NCI-H2196 (cell line): ENCODE measurements around the gene FMN1.

Experiments used
- DNase-seq: peaks from one replicate; lab custom pipeline; 2025; ENCODE audit not compliant: unreplicated experiment; lab: John Stamatoyannopoulos, UW

Gene FMN1

GRCh38 chr15:32946210-32946609 lies 248.3 kb downstream of the FMN1 start:
- DNase-seq = no peak

- DNase-seq = no peak
These were observed 250.1 kb downstream of the FMN1 start for GRCh38 chr15:32944431-32944830.

GRCh38 chr15:32943711-32944110 lies 250.8 kb downstream of the FMN1 start:
- DNase-seq = no peak

GRCh38 chr15:32942401-32942841 lies 252.1 kb downstream of the FMN1 start:
- DNase-seq = no peak

- no peak for DNase-seq
These were observed 252.7 kb downstream of the FMN1 start for GRCh38 chr15:32941823-32942222.

GRCh38 chr15:32936976-32937375 lies 257.5 kb downstream of the FMN1 start:
- DNase-seq = no peak

GRCh38 chr15:32936283-32936918 lies 258.1 kb downstream of the FMN1 start:
- DNase-seq = no peak

GRCh38 chr15:32935139-32935538 lies 259.4 kb downstream of the FMN1 start:
- no peak for DNase-seq

GRCh38 chr15:32933236-32933635 lies 261.3 kb downstream of the FMN1 start:
- DNase-seq = no peak

- DNase-seq = no peak
These were observed 265.6 kb downstream of the FMN1 start for GRCh38 chr15:32928876-32929275.

GRCh38 chr15:32927124-32927523 lies 267.4 kb downstream of the FMN1 start:
- DNase-seq = no peak

GRCh38 chr15:32923176-32923575 lies 271.3 kb downstream of the FMN1 start:
- no peak for DNase-seq

GRCh38 chr15:32922541-32922940 lies 272.0 kb downstream of the FMN1 start:
- no peak for DNase-seq

- DNase-seq = no peak
These were observed 274.6 kb downstream of the FMN1 start for GRCh38 chr15:32919749-32920414.

GRCh38 chr15:32918547-32918946 lies 276.0 kb downstream of the FMN1 start:
- DNase-seq = no peak

GRCh38 chr15:32910839-32911238 lies 283.7 kb downstream of the FMN1 start:
- DNase-seq = no peak

GRCh38 chr15:32909431-32909830 lies 285.1 kb downstream of the FMN1 start:
- DNase-seq = no peak

- no peak for DNase-seq
These were observed 285.6 kb downstream of the FMN1 start for GRCh38 chr15:32908872-32909271.

GRCh38 chr15:32908135-32908801 lies 286.2 kb downstream of the FMN1 start:
- no peak for DNase-seq

- no peak for DNase-seq
These were observed 289.0 kb downstream of the FMN1 start for GRCh38 chr15:32905481-32905880.

- no peak for DNase-seq
These were observed 290.1 kb downstream of the FMN1 start for GRCh38 chr15:32904448-32904847.

- DNase-seq = no peak
These were observed 290.8 kb downstream of the FMN1 start for GRCh38 chr15:32903591-32904290.
